GM12878 (cell line): Measurements from ENCODE around the gene GRK2. TPM values are rescaled to one million over a fixed set of nuclear protein-coding genes. Genes with fewer than 3 reads are reported as not detected.

Source experiments
- ATAC-seq: fragments of 200-7000 bp; cut with Tn5 transposase; 3 replicates; pipeline ENCODE4 v1.9.1; 2020; ENCODE audit warnings: mild to moderate bottlenecking, moderate library complexity
- BruUV-seq: library from RNA; stranded (reverse); fragments of 400-500 nt; replicated peaks from 2 replicates; lab custom pipeline; 2021; lab: Mats Ljungman, UMichigan
- CTCF ChIA-PET: fragments of 300-600 bp; sonication (Branson Sonifier 250); formaldehyde crosslinking; extraction: SDS; loops from one replicate; lab custom pipeline; 2021; ENCODE audit warnings: inconsistent platforms; lab: Yijun Ruan, JAX
- POLR2A ChIA-PET: fragments of 350-600 bp; formaldehyde crosslinking; extraction: SDS; loops from one replicate; lab custom pipeline; 2021; ENCODE audit warnings: inconsistent platforms; lab: Charles Lee
- RAD21 ChIA-PET: fragments of 300-600 bp; sonication (Branson Sonifier 250); formaldehyde crosslinking; loops from one replicate; lab custom pipeline; 2023; ENCODE audit warnings: antibody characterized with exemption; ENCODE audit not compliant: unreplicated experiment; lab: Charles Lee
- SMC1A ChIA-PET: fragments of 300-600 bp; sonication (Branson Sonifier 250); formaldehyde crosslinking; loops from one replicate; lab custom pipeline; 2023; ENCODE audit not compliant: unreplicated experiment, uncharacterized antibody; lab: Charles Lee
- DNase-seq: peaks from one replicate; pipeline ENCODE4 v3.0.0-alpha.2; 2011; ENCODE audit warnings: low read depth, low spot score
- FAIRE-seq: peaks from 3 replicates; lab custom pipeline; 2011; peaks lifted over from hg19 to GRCh38; lab: Jason Lieb, UNC
- H2AFZ ChIP-seq: 2 replicates; pipeline ENCODE4 v1.6.0; 2011; ENCODE audit warnings: low read depth, low read length, control low read depth; ENCODE audit not compliant: control insufficient read depth
- H3K27ac ChIP-seq: 2 replicates; pipeline ENCODE4 v1.5.1; 2011; ENCODE audit warnings: control low read depth; ENCODE audit not compliant: control insufficient read depth, insufficient read depth
- H3K27me3 ChIP-seq, 2 experiments: replicated peaks in 1 of 2; 2 replicates each; pipeline versions ENCODE4 v1.6.0 to v1.6.1; 2011; ENCODE audit warnings: low read length in 1 of 2; ENCODE audit not compliant: control insufficient read depth in 2 of 2, insufficient read depth in 2 of 2
- H3K36me3 ChIP-seq, 2 experiments: 2 replicates each; pipeline ENCODE4 v1.5.1; 2011; ENCODE audit warnings: low read length in 1 of 2; ENCODE audit not compliant: control insufficient read depth in 2 of 2, insufficient read depth in 2 of 2
- H3K4me1 ChIP-seq: 2 replicates; pipeline ENCODE4 v1.6.1; 2011; ENCODE audit warnings: mild to moderate bottlenecking, low read length, moderate library complexity, mixed read lengths; ENCODE audit not compliant: control insufficient read depth, insufficient read depth
- H3K4me2 ChIP-seq: 2 replicates; pipeline ENCODE4 v1.6.0; 2011; ENCODE audit warnings: control low read depth; ENCODE audit not compliant: control insufficient read depth, insufficient read depth
- H3K4me3 ChIP-seq: fragments of 200-600 bp; sonication (generic); 2 replicates; pipeline ENCODE4 v1.5.1; 2016
- H3K79me2 ChIP-seq: 2 replicates; pipeline ENCODE4 v1.6.0; 2011; ENCODE audit warnings: low read length; ENCODE audit not compliant: control insufficient read depth, insufficient read depth
- H3K9ac ChIP-seq: 2 replicates; pipeline ENCODE4 v1.8.0; 2011; ENCODE audit warnings: low read length, control low read depth, mixed read lengths; ENCODE audit not compliant: control insufficient read depth, insufficient read depth
- H3K9me3 ChIP-seq: replicated peaks from 3 replicates; pipeline ENCODE4 v1.5.1; 2011; ENCODE audit warnings: mild to moderate bottlenecking, low read length; ENCODE audit not compliant: control insufficient read depth, insufficient read depth
- H4K20me1 ChIP-seq: 2 replicates; pipeline ENCODE4 v1.6.0; 2011; ENCODE audit not compliant: control insufficient read depth, insufficient read depth
- ASH2L ChIP-seq: fragments of 300-600, 200-600 bp; sonication (generic); IDR thresholded peaks from 2 replicates; pipeline ENCODE4 v1.6.1; 2017; ENCODE audit warnings: low read depth, mild to moderate bottlenecking, borderline replicate concordance
- JUNB ChIP-seq: IDR thresholded peaks from 2 replicates; pipeline ENCODE4 v1.6.1; 2016; ENCODE audit warnings: antibody characterized with exemption, mild to moderate bottlenecking
- MTA2 ChIP-seq: fragments of 450-650 bp; IDR thresholded peaks from 2 replicates; pipeline ENCODE4 v1.6.1; 2016; ENCODE audit warnings: low read depth, mild to moderate bottlenecking, moderate library complexity
- MTA3 ChIP-seq: IDR thresholded peaks from 2 replicates; pipeline ENCODE4 v1.6.1; 2012; ENCODE audit warnings: low read length, inconsistent platforms, borderline replicate concordance
- NR2F1 ChIP-seq: fragments of 450-650 bp; conservative IDR thresholded peaks from 2 replicates; pipeline ENCODE4 v1.6.1; 2017; ENCODE audit warnings: mild to moderate bottlenecking
- PAX8 ChIP-seq: fragments of 450-650 bp; IDR thresholded peaks from 2 replicates; pipeline ENCODE4 v1.6.1; 2017; ENCODE audit warnings: mild to moderate bottlenecking, moderate library complexity
- SPI1 ChIP-seq: IDR thresholded peaks from 2 replicates; pipeline ENCODE4 v1.6.1; 2011; ENCODE audit warnings: low read depth, mild to moderate bottlenecking, low read length, moderate library complexity, borderline replicate concordance; ENCODE audit not compliant: insufficient read depth
- SREBF1 ChIP-seq: IDR thresholded peaks from 2 replicates; pipeline ENCODE4 v1.6.1; 2012; ENCODE audit warnings: mild to moderate bottlenecking, low read length
- WGBS: methylation state at CpG from one replicate; pipeline ENCODE4 v1.1.6; 2016; ENCODE audit warnings: low lambda C conversion rate; ENCODE audit not compliant: insufficient replicate concordance, insufficient coverage; ENCODE audit errors: missing lambda C conversion rate; 5-methylcytosine and 5-hydroxymethylcytosine counted together
- in situ Hi-C: fragments of 300-500 bp; cut with MboI; formaldehyde crosslinking; loops from 9 replicates; pipeline ENCODE4 v1.14.3; 2018; ENCODE audit warnings: mixed read lengths
- intact Hi-C: fragments of 100-400 bp; cut with micrococcal nuclease; formaldehyde crosslinking; loops from one replicate; pipeline ENCODE4 v1.14.2; 2022; ENCODE audit not compliant: unreplicated experiment
- polyA plus RNA-seq, 11 experiments: library from polyadenylated mRNA; depleted of rRNA in 4 of 11; unstranded in 6 of 11; stranded (reverse) in 5 of 11; fragments of >200 nt; fragmentation: Nextera tagmentation in 4 of 11; fragmentation: Illumina TruSeq in 1 of 11; extraction: Ambion mirVana in 4 of 11; extraction: Trizol in 1 of 11; gene quantifications; 1 replicate in 1 of 11; 2 replicates in 10 of 11; pipeline versions ENCODE4 v1.2.1 to v1.2.3, GENCODE V29; 2011 to 2016; ENCODE audit warnings: inconsistent platforms in 2 of 11, missing spikeins in 2 of 11, low read depth in 1 of 11
- total RNA-seq, 4 experiments: library from RNA; depleted of rRNA in 3 of 4; stranded (reverse); fragments of >200 nt in 3 of 4; fragmentation: Illumina TruSeq in 1 of 4; extraction: Trizol in 1 of 4; gene quantifications; 2 replicates each; pipeline versions ENCODE4 v1.2.1 to v1.2.3, GENCODE V29; 2013 to 2021
- TF ChIP-seq, protein P1 (sequence below): IDR thresholded peaks from 2 replicates; pipeline ENCODE4 v1.6.1; 2011; ENCODE audit warnings: low read depth, low read length, improper control_type of control experiment, borderline replicate concordance
- TF ChIP-seq, protein P2 (sequence below): fragments of 150-350 bp; IDR thresholded peaks from 2 replicates; pipeline ENCODE4 v1.6.1; 2016; ENCODE audit warnings: low read depth, low read length
- TF ChIP-seq, protein P3 (sequence below): IDR thresholded peaks from 2 replicates; pipeline ENCODE4 v1.6.1; 2012; ENCODE audit warnings: low read depth, low read length, improper control_type of control experiment
- TF ChIP-seq, protein P4 (sequence below): fragments of 450-650 bp; IDR thresholded peaks from 2 replicates; pipeline ENCODE4 v1.6.1; 2017; ENCODE audit warnings: mild to moderate bottlenecking, moderate library complexity

Gene GRK2
- total and polyA plus RNA-seq, 10 of the 15 experiments (the other 5 are each of a cell fraction or from before 2014, with no cell fraction given), result 1.0 to 160 (median 66.1) TPM

DNA sequence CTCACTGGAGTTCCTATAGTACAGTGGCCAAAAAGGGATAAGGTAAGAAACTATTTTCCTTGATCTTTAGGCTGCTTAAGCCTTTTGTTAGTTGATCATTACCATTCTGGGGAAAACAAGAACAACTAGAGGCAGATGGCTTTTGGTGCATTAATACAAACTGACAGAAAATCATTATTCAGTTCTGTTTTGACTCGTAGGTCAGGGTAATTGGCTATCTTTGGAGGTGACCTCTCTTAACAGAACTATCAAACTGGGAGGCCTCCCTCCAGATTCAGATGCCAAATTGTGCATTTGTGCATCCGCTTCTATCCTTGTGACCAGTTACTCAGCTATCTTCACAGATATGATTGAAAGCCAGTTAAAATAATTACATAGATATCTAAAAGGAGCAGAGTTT, 23.2 kb upstream of the GRK2 start:
- H4K20me1 ChIP-seq, result peaks cover 6% of the 10 kb centered on the region; the same call in 1 of the 2 replicates
- H3K9ac ChIP-seq, result peak overlapping the region; percentile 43
- H3K4me3 ChIP-seq, result peak overlapping the region; percentile 89; the same call in 1 of the 2 replicates
- in situ Hi-C loops, result no loop called here
- FAIRE-seq (no peak), ATAC-seq (no peak), DNase-seq (peak; percentile 13)
- H3K4me2 ChIP-seq, result peak overlapping the region; percentile 80
- POLR2A ChIA-PET, result interaction anchor here (1.1 kb wide), 1 partner anchor 9 kb away, joined by 3 read pairs; no protein-coding TSS in a partner anchor
- WGBS, result 37% methylated on average over 2 of the region's 2 CpGs
- BruUV-seq, result no TSS peak
- SMC1A ChIA-PET, result interaction anchor here (1.0 to 1.3 kb wide), 3 partner anchors 10 to 77 kb away, joined by 3 read pairs; no protein-coding TSS in a partner anchor
- H3K27ac ChIP-seq, result peak overlapping the region; percentile 7; the same call in 1 of the 2 replicates
- no peaks in the 10 kb centered on the region for H3K9me3 ChIP-seq
- peaks cover 14 to 42% of the 10 kb centered on the region in 2 experiments for H3K36me3 ChIP-seq
- H3K27me3 ChIP-seq, result no peaks in the 10 kb centered on the region
- intact Hi-C loops, result loop anchor here (10.0 kb wide), 1 partner anchor 158 kb away; no protein-coding TSS in a partner anchor
- peaks cover 17% of the 10 kb centered on the region for H3K4me1 ChIP-seq
- peaks cover 60% of the 10 kb centered on the region for H3K79me2 ChIP-seq
- no peak overlapping the region for H2AFZ ChIP-seq
- CTCF ChIA-PET, result interaction anchor here (1.0 to 1.5 kb wide), 4 partner anchors 10 to 74 kb away, joined by 3 to 6 read pairs (median 3); no protein-coding TSS in a partner anchor
- RAD21 ChIA-PET, result no interaction called here
- TF ChIP-seq ASH2L (no peak), JUNB (peak; percentile 37), SREBF1 (no peak), PAX8 (no peak), MTA2 (0 out of 2 replicates have a peak, but pooled peaks have one; percentile 14), NR2F1 (0 out of 2 replicates have a peak, but pooled peaks have one; percentile 43), MTA3 (no peak), SPI1 (no peak)
- TF ChIP-seq, protein P1, sequence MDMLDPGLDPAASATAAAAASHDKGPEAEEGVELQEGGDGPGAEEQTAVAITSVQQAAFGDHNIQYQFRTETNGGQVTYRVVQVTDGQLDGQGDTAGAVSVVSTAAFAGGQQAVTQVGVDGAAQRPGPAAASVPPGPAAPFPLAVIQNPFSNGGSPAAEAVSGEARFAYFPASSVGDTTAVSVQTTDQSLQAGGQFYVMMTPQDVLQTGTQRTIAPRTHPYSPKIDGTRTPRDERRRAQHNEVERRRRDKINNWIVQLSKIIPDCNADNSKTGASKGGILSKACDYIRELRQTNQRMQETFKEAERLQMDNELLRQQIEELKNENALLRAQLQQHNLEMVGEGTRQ, result no peak
- TF ChIP-seq, protein P2, sequence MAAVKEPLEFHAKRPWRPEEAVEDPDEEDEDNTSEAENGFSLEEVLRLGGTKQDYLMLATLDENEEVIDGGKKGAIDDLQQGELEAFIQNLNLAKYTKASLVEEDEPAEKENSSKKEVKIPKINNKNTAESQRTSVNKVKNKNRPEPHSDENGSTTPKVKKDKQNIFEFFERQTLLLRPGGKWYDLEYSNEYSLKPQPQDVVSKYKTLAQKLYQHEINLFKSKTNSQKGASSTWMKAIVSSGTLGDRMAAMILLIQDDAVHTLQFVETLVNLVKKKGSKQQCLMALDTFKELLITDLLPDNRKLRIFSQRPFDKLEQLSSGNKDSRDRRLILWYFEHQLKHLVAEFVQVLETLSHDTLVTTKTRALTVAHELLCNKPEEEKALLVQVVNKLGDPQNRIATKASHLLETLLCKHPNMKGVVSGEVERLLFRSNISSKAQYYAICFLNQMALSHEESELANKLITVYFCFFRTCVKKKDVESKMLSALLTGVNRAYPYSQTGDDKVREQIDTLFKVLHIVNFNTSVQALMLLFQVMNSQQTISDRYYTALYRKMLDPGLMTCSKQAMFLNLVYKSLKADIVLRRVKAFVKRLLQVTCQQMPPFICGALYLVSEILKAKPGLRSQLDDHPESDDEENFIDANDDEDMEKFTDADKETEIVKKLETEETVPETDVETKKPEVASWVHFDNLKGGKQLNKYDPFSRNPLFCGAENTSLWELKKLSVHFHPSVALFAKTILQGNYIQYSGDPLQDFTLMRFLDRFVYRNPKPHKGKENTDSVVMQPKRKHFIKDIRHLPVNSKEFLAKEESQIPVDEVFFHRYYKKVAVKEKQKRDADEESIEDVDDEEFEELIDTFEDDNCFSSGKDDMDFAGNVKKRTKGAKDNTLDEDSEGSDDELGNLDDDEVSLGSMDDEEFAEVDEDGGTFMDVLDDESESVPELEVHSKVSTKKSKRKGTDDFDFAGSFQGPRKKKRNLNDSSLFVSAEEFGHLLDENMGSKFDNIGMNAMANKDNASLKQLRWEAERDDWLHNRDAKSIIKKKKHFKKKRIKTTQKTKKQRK, result no peak
- TF ChIP-seq, protein P3, sequence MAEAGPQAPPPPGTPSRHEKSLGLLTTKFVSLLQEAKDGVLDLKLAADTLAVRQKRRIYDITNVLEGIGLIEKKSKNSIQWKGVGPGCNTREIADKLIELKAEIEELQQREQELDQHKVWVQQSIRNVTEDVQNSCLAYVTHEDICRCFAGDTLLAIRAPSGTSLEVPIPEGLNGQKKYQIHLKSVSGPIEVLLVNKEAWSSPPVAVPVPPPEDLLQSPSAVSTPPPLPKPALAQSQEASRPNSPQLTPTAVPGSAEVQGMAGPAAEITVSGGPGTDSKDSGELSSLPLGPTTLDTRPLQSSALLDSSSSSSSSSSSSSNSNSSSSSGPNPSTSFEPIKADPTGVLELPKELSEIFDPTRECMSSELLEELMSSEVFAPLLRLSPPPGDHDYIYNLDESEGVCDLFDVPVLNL, result no peak
- TF ChIP-seq, protein P4, sequence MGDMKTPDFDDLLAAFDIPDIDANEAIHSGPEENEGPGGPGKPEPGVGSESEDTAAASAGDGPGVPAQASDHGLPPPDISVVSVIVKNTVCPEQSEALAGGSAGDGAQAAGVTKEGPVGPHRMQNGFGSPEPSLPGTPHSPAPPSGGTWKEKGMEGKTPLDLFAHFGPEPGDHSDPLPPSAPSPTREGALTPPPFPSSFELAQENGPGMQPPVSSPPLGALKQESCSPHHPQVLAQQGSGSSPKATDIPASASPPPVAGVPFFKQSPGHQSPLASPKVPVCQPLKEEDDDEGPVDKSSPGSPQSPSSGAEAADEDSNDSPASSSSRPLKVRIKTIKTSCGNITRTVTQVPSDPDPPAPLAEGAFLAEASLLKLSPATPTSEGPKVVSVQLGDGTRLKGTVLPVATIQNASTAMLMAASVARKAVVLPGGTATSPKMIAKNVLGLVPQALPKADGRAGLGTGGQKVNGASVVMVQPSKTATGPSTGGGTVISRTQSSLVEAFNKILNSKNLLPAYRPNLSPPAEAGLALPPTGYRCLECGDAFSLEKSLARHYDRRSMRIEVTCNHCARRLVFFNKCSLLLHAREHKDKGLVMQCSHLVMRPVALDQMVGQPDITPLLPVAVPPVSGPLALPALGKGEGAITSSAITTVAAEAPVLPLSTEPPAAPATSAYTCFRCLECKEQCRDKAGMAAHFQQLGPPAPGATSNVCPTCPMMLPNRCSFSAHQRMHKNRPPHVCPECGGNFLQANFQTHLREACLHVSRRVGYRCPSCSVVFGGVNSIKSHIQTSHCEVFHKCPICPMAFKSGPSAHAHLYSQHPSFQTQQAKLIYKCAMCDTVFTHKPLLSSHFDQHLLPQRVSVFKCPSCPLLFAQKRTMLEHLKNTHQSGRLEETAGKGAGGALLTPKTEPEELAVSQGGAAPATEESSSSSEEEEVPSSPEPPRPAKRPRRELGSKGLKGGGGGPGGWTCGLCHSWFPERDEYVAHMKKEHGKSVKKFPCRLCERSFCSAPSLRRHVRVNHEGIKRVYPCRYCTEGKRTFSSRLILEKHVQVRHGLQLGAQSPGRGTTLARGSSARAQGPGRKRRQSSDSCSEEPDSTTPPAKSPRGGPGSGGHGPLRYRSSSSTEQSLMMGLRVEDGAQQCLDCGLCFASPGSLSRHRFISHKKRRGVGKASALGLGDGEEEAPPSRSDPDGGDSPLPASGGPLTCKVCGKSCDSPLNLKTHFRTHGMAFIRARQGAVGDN, result no peak
